ENCODE results near the gene C6orf120.

DNA sequence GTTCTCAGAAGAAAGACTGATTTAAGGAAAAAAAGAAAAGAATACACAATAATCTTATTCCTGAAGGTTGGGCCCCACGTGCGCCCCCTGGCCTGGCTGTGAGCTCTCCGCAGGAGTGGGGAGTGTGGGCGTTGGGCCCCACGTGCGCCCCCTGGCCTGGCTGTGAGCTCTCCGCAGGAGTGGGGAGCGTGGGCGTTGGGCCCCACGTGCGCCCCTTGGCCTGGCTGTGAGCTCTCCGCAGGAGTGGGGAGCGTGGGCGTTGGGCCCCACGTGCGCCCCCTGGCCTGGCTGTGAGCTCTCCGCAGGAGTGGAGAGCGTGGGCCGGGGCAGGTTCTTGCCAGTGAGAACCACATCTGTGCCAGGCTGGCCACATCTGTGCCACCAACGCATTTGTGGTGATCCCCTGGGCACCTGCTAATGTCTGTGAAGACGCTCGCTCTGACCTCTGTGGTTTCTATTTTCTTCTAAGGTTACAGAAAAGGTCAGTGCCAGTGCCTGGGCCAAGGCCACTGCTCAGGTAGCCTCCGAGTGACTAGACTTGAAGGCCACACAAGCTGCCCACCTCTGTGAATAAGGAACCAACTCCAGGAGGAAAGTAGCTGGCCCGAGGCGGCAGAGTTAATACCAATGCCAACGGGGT is 41.1 kb upstream of the C6orf120 start:
- TF ChIP-seq, protein P1, sequence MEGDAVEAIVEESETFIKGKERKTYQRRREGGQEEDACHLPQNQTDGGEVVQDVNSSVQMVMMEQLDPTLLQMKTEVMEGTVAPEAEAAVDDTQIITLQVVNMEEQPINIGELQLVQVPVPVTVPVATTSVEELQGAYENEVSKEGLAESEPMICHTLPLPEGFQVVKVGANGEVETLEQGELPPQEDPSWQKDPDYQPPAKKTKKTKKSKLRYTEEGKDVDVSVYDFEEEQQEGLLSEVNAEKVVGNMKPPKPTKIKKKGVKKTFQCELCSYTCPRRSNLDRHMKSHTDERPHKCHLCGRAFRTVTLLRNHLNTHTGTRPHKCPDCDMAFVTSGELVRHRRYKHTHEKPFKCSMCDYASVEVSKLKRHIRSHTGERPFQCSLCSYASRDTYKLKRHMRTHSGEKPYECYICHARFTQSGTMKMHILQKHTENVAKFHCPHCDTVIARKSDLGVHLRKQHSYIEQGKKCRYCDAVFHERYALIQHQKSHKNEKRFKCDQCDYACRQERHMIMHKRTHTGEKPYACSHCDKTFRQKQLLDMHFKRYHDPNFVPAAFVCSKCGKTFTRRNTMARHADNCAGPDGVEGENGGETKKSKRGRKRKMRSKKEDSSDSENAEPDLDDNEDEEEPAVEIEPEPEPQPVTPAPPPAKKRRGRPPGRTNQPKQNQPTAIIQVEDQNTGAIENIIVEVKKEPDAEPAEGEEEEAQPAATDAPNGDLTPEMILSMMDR (IDR thresholded peaks at IDR 0.05) = no peak
- TF ChIP-seq POLR2A (IDR thresholded peaks at IDR 0.05) = no peak
- no peak for TF ChIP-seq POLR2AphosphoS5 (IDR thresholded peaks at IDR 0.05)
- no peak for TF ChIP-seq EP300 (IDR thresholded peaks at IDR 0.05)
